Loucy (cell line): Measurements from ENCODE around the gene SBK2.
A peak's percentile ranks its signal among the peaks of the same experiment; 100 is the strongest.

ENCODE experiments used
- H2AFZ ChIP-seq: fragments of 200-600 bp; sonication (generic); 2 replicates; pipeline ENCODE4 v1.6.0; 2016; ENCODE audit warnings: antibody characterized with exemption, mild to moderate bottlenecking, low read length, moderate library complexity
- H3F3A ChIP-seq: fragments of 200-600 bp; 2 replicates; pipeline ENCODE4 v1.6.0; 2016; ENCODE audit warnings: antibody characterized with exemption, low read depth, mild to moderate bottlenecking
- H3K27me3 ChIP-seq: fragments of 200-600 bp; sonication (generic); 2 replicates; pipeline ENCODE4 v1.6.1; 2014; ENCODE audit warnings: low read length, mild to moderate bottlenecking; ENCODE audit not compliant: insufficient read depth, poor library complexity, severe bottlenecking
- H3K36me3 ChIP-seq: fragments of 200-600 bp; sonication (generic); 2 replicates; pipeline ENCODE4 v1.6.1; 2016; ENCODE audit warnings: low read length; ENCODE audit not compliant: insufficient read depth
- H3K4me1 ChIP-seq: fragments of 200-600 bp; sonication (generic); 2 replicates; pipeline ENCODE4 v1.5.1; 2014; ENCODE audit warnings: low read length, mild to moderate bottlenecking; ENCODE audit not compliant: insufficient read depth, poor library complexity, severe bottlenecking
- H3K4me2 ChIP-seq: fragments of 200-600 bp; sonication (generic); 2 replicates; pipeline ENCODE4 v1.6.0; 2014; ENCODE audit warnings: antibody characterized with exemption, low read length, low read depth, mild to moderate bottlenecking; ENCODE audit not compliant: poor library complexity, severe bottlenecking
- H3K4me3 ChIP-seq: fragments of 200-600 bp; sonication (generic); 2 replicates; pipeline ENCODE4 v1.5.1; 2014; ENCODE audit warnings: low read length, mild to moderate bottlenecking, mixed read lengths; ENCODE audit not compliant: poor library complexity, severe bottlenecking
- H3K79me2 ChIP-seq: fragments of 200-600 bp; sonication (generic); 2 replicates; pipeline ENCODE4 v1.6.1; 2014; ENCODE audit warnings: low read length; ENCODE audit not compliant: insufficient read depth
- H3K9ac ChIP-seq: fragments of 200-600 bp; sonication (generic); 2 replicates; pipeline ENCODE4 v1.6.0; 2014; ENCODE audit warnings: mild to moderate bottlenecking, low read depth, low read length, moderate library complexity; ENCODE audit not compliant: poor library complexity, severe bottlenecking
- H3K9me2 ChIP-seq: fragments of 200-600 bp; sonication (generic); replicated peaks from 2 replicates; pipeline ENCODE4 v1.6.1; 2016; ENCODE audit warnings: low read depth, low read length, mixed read lengths
- H3K9me3 ChIP-seq: fragments of 200-600 bp; sonication (generic); 2 replicates; pipeline ENCODE4 v1.6.1; 2014; ENCODE audit warnings: mild to moderate bottlenecking, antibody characterized with exemption, low read length, low read depth; ENCODE audit not compliant: insufficient read depth
- H4K20me1 ChIP-seq: fragments of 200-600 bp; sonication (generic); 2 replicates; pipeline ENCODE4 v1.6.0; 2014; ENCODE audit warnings: antibody characterized with exemption, low read length, mild to moderate bottlenecking; ENCODE audit not compliant: insufficient read depth, poor library complexity, severe bottlenecking
- CTCF ChIP-seq: fragments of 200-600 bp; sonication (generic); conservative IDR thresholded peaks from 2 replicates; pipeline ENCODE4 v1.5.1; 2014; ENCODE audit warnings: mild to moderate bottlenecking, antibody characterized with exemption, low read length
- EZH2phosphoT487 ChIP-seq: fragments of 200-600 bp; IDR thresholded peaks from 2 replicates; pipeline ENCODE4 v1.6.1; 2018; ENCODE audit warnings: antibody characterized with exemption, mild to moderate bottlenecking, moderate library complexity, borderline replicate concordance

The SBK2 gene

GRCh38 chr19:55503157-55503501 lies 33.8 kb downstream of the SBK2 start:
- Histone ChIP-seq H3K79me2 (peaks cover 25% of the 10 kb centered on the region), H3K9me3 (no peaks in the 10 kb centered on the region), H4K20me1 (no peaks in the 10 kb centered on the region), H3K27me3 (no peaks in the 10 kb centered on the region), H3K9me2 (no peaks in the 10 kb centered on the region), H3K4me3 (peak overlapping the region; percentile 69), H2AFZ (peak overlapping the region; percentile 86), H3K9ac (peak overlapping the region; percentile 77), H3K36me3 (no peaks in the 10 kb centered on the region), H3K4me1 (peaks cover 25% of the 10 kb centered on the region), H3K4me2 (peak overlapping the region; percentile 75), H3F3A (no peaks in the 10 kb centered on the region)
- TF ChIP-seq CTCF (no peak), EZH2phosphoT487 (no peak)

DNA sequence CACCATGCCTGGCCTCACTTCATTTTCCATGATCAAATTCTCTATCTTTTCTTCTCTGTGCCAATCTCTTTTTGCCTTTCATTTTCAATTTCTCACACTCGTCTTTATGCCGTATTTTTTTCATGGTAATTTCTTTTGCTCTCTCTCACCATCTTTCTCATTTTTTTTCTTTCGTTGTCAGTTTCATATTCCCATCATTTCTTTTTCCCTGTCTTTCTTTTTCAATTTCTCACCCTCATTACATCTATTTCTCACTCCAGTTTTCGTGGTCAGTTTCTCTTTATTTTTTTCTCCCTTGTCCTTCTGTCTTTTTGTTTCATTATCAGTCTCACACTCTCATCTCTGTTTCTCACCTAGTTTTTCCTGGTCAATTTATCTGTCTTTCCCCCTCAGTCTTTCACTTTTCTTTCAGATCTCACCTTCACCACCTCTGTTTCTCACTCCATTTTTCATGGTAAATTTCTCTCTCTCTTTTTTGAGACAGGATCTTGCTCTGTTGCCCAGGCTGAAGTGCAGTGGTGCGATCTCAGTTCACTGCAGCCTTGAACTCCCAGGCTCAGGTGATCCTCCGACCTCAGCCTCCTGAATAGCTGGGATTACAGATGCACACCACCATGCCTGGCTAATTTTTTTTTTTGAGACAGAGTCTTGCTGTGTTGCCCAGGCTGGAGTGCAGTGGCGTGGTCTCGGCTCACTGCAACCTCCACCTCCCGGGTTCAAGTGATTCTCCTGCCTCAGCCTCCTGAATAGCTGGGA lies 34.6 kb downstream of the SBK2 start:
- no peaks in the 10 kb centered on the region for H3K9me2 ChIP-seq
- H3K4me1 ChIP-seq = peaks cover 25% of the 10 kb centered on the region
- H3K27me3 ChIP-seq = no peaks in the 10 kb centered on the region
- no peaks in the 10 kb centered on the region for H3K36me3 ChIP-seq
- peak overlapping the region; percentile 57 for H3K4me2 ChIP-seq
- TF ChIP-seq CTCF (no peak), EZH2phosphoT487 (no peak)
- peak overlapping the region; percentile 20 for H3K4me3 ChIP-seq
- H3K9me3 ChIP-seq = no peaks in the 10 kb centered on the region
- peak overlapping the region; percentile 20 for H3K9ac ChIP-seq
- H3K79me2 ChIP-seq = peaks cover 25% of the 10 kb centered on the region
- no peaks in the 10 kb centered on the region for H3F3A ChIP-seq
- no peaks in the 10 kb centered on the region for H4K20me1 ChIP-seq
- no peak overlapping the region for H2AFZ ChIP-seq

- H3K36me3 ChIP-seq = no peaks in the 10 kb centered on the region
- H3K4me2 ChIP-seq = peak overlapping the region; percentile 57
- no peaks in the 10 kb centered on the region for H3F3A ChIP-seq
- H3K9me2 ChIP-seq = no peaks in the 10 kb centered on the region
- TF ChIP-seq EZH2phosphoT487 = no peak
- no peak for TF ChIP-seq CTCF
- H3K4me3 ChIP-seq = no peak overlapping the region
- H3K27me3 ChIP-seq = no peaks in the 10 kb centered on the region
- no peak overlapping the region for H3K9ac ChIP-seq
- peaks cover 25% of the 10 kb centered on the region for H3K4me1 ChIP-seq
- H3K9me3 ChIP-seq = no peaks in the 10 kb centered on the region
- peaks cover 25% of the 10 kb centered on the region for H3K79me2 ChIP-seq
- H2AFZ ChIP-seq = no peak overlapping the region
- no peaks in the 10 kb centered on the region for H4K20me1 ChIP-seq
Measured at GRCh38 chr19:55500368-55500952, 36.5 kb downstream of the SBK2 start.
